Gastroesophageal sphincter (tissue), 4 donors: ENCODE measurements around the gene MISP. TPM values are rescaled to one million over a fixed set of nuclear protein-coding genes. Genes with fewer than 3 reads are reported as not detected.

Experiments used
- ATAC-seq: fragments of 150-250 bp; one replicate; pipeline ENCODE4 v1.9.1; 2016; ENCODE audit warnings: mild to moderate bottlenecking, moderate library complexity
- H3K27ac ChIP-seq, 4 donors: fragments of 200-600 bp; sonication (generic) in 3 of 4; 1 replicate in 3 of 4; 2 replicates in 1 of 4; pipeline ENCODE4 v1.5.1; 2016 to 2019
- H3K27me3 ChIP-seq: fragments of 200-600 bp; sonication (generic); one replicate; pipeline ENCODE4 v1.5.1; 2019
- H3K36me3 ChIP-seq, 2 donors: fragments of 200-600 bp; sonication (generic); one replicate each; pipeline ENCODE4 v1.5.1; 2019; ENCODE audit warnings: control low read depth in 1 of 2
- H3K4me1 ChIP-seq, 3 donors: fragments of 200-600 bp; sonication (generic); 1 replicate in 2 of 3; 2 replicates in 1 of 3; pipeline ENCODE4 v1.5.1; 2016 to 2019; ENCODE audit warnings: control low read depth in 2 of 3
- H3K4me3 ChIP-seq, 2 donors: fragments of 200-600 bp; sonication (generic); one replicate each; pipeline ENCODE4 v1.5.1; 2019; ENCODE audit warnings: mild to moderate bottlenecking in 1 of 2, moderate library complexity in 1 of 2
- H3K9me3 ChIP-seq, 3 donors: fragments of 200-600 bp; sonication (generic); one replicate each; pipeline ENCODE4 v1.5.1; 2017 to 2019; ENCODE audit warnings: control low read depth in 2 of 3
- CTCF ChIP-seq, 4 experiments: fragments of 200-600 bp in 2 of 4; fragments of 450-650 bp in 2 of 4; sonication (generic) in 1 of 4; IDR thresholded peaks; one replicate each; pipeline ENCODE4 v1.5.1; 2017 to 2019; ENCODE audit warnings: antibody characterized with exemption in 4 of 4, mild to moderate bottlenecking in 2 of 4, moderate library complexity in 2 of 4
- EP300 ChIP-seq: sonication (generic); formaldehyde crosslinking; IDR thresholded peaks from one replicate; pipeline ENCODE4 v1.6.1; 2017; ENCODE audit warnings: antibody characterized with exemption, mild to moderate bottlenecking
- POLR2A ChIP-seq, 2 donors: fragments of 450-650 bp; IDR thresholded peaks; one replicate each; pipeline ENCODE4 v1.6.1; 2017; ENCODE audit warnings: antibody characterized with exemption in 2 of 2, mild to moderate bottlenecking in 2 of 2, moderate library complexity in 1 of 2
- POLR2AphosphoS5 ChIP-seq: sonication (generic); formaldehyde crosslinking; IDR thresholded peaks from one replicate; pipeline ENCODE4 v1.6.1; 2017; ENCODE audit warnings: antibody characterized with exemption
- WGBS, 2 donors: methylation state at CpG; one replicate each; pipeline ENCODE4 v1.1.5; 2018; ENCODE audit warnings: low coverage in 1 of 2; 5-methylcytosine and 5-hydroxymethylcytosine counted together
- total RNA-seq, 4 donors: library from RNA; depleted of rRNA; stranded (reverse); fragments of >200 nt; gene quantifications; one replicate each; pipeline ENCODE4 v1.1.0, GENCODE V29; 2016

The MISP gene
- total RNA-seq, 4 donors from 2014 or later, result 0.52 TPM; not detected in 3

- peak overlapping the region in 2 of 4 donors; percentile 71 to 99 for H3K27ac ChIP-seq
- H3K4me1 ChIP-seq, result peaks cover 5 to 81% (median 48%) of the 10 kb centered on the region in 3 donors
- no peaks in the 10 kb centered on the region for H3K27me3 ChIP-seq
- WGBS, 2 donors, result 71% methylated on average over 10 of the region's 31 CpGs; no CpG with 5 or more reads in 1 of the 2 donors
- H3K4me3 ChIP-seq, result no peak overlapping the region
- no peak for ATAC-seq
- peaks cover 0 to 72% of the 10 kb centered on the region in 2 donors for H3K36me3 ChIP-seq
- no peaks in the 10 kb centered on the region for H3K9me3 ChIP-seq
- TF ChIP-seq POLR2A (IDR thresholded peaks at IDR 0.05), result no peak
- no peak for TF ChIP-seq CTCF (IDR thresholded peaks at IDR 0.05)
- TF ChIP-seq EP300, result no peak
Observed at GRCh38 chr19:803686-804418, 52.9 kb downstream of the MISP start.

GRCh38 chr19:804419-805165 lies 53.7 kb downstream of the MISP start:
- Histone ChIP-seq H3K9me3 (no peaks in the 10 kb centered on the region), H3K4me1 (peaks cover 5 to 74% (median 41%) of the 10 kb centered on the region in 3 donors), H3K4me3 (no peak overlapping the region), H3K27ac (peak overlapping the region in 1 of 4 donors; percentile 0), H3K36me3 (peaks cover 0 to 79% of the 10 kb centered on the region in 2 donors), H3K27me3 (no peaks in the 10 kb centered on the region)
- no peak for TF ChIP-seq CTCF (IDR thresholded peaks at IDR 0.05)
- TF ChIP-seq POLR2AphosphoS5, result no peak
- TF ChIP-seq POLR2A (IDR thresholded peaks at IDR 0.05), result no peak
- ATAC-seq, result no peak
- no CpG with 5 or more reads among the region's 53 CpGs for WGBS, 2 donors

- WGBS, 2 donors, result no CpG with 5 or more reads among the region's 33 CpGs
- H3K9me3 ChIP-seq, result no peaks in the 10 kb centered on the region
- peaks cover 5 to 68% (median 35%) of the 10 kb centered on the region in 3 donors for H3K4me1 ChIP-seq
- H3K36me3 ChIP-seq, result peaks cover 0 to 81% of the 10 kb centered on the region in 2 donors
- H3K27ac ChIP-seq, result no peak overlapping the region
- no peak for ATAC-seq
- H3K27me3 ChIP-seq, result no peaks in the 10 kb centered on the region
- no peak for TF ChIP-seq CTCF (IDR thresholded peaks at IDR 0.05)
- TF ChIP-seq EP300, result no peak
- no peak overlapping the region for H3K4me3 ChIP-seq
Observed at GRCh38 chr19:805166-805551, 54.2 kb downstream of the MISP start.

GRCh38 chr19:805600-806550 lies 55.0 kb downstream of the MISP start:
- no peak for ATAC-seq
- Histone ChIP-seq H3K36me3 (peaks cover under 1 to 81% of the 10 kb centered on the region in 2 donors), H3K4me1 (peaks cover 1 to 61% (median 28%) of the 10 kb centered on the region in 3 donors), H3K9me3 (no peaks in the 10 kb centered on the region), H3K27ac (no peak overlapping the region), H3K27me3 (no peaks in the 10 kb centered on the region), H3K4me3 (no peak overlapping the region)
- WGBS, 2 donors, result 76% methylated on average over 5 of the region's 93 CpGs; no CpG with 5 or more reads in 1 of the 2 donors
- TF ChIP-seq CTCF (IDR thresholded peaks at IDR 0.05) (no peak), EP300 (no peak), POLR2A (IDR thresholded peaks at IDR 0.05) (no peak), POLR2AphosphoS5 (no peak)
